HG03103 (cell line): Measurements from ENCODE around the gene PSMA8.
"Not testable (repeated sequence)": the region's sequence is repeated elsewhere in the genome, so short reads cannot be mapped to it uniquely, and the experiment has no call there.

Experiments used
- ATAC-seq: cut with Tn5 transposase; IDR thresholded peaks from one replicate; pipeline ENCODE4 v1.9.1; 2021; ENCODE audit warnings: low read depth; ENCODE audit not compliant: unreplicated experiment

Gene PSMA8

GRCh38 chr18:26167592-26167991 is 33.9 kb downstream of the PSMA8 start:
- peak; percentile 69 for ATAC-seq

GRCh38 chr18:26175481-26175880 is 41.8 kb downstream of the PSMA8 start:
- ATAC-seq = no peak

GRCh38 chr18:26176134-26176533 is 42.5 kb downstream of the PSMA8 start:
- no peak for ATAC-seq

GRCh38 chr18:26181343-26181826 is 47.7 kb downstream of the PSMA8 start:
- ATAC-seq = no peak

GRCh38 chr18:26183395-26184112 is 49.9 kb downstream of the PSMA8 start:
- no peak for ATAC-seq

GRCh38 chr18:26185267-26185666 is 51.6 kb downstream of the PSMA8 start:
- no peak for ATAC-seq

- peak; percentile 90 for ATAC-seq
These were observed 56.8 kb downstream of the PSMA8 start for GRCh38 chr18:26190506-26190905.

GRCh38 chr18:26192233-26192632 is 58.6 kb downstream of the PSMA8 start:
- ATAC-seq = no peak

GRCh38 chr18:26196605-26197004 is 62.9 kb downstream of the PSMA8 start:
- no peak for ATAC-seq

- not testable (repeated sequence) for ATAC-seq
These were observed 68.3 kb downstream of the PSMA8 start for GRCh38 chr18:26202001-26202400.

GRCh38 chr18:26205318-26205717 is 71.6 kb downstream of the PSMA8 start:
- ATAC-seq = no peak

GRCh38 chr18:26206488-26206887 is 72.8 kb downstream of the PSMA8 start:
- no peak for ATAC-seq

GRCh38 chr18:26207937-26208336 is 74.3 kb downstream of the PSMA8 start:
- ATAC-seq = no peak

- no peak for ATAC-seq
These were observed 75.3 kb downstream of the PSMA8 start for GRCh38 chr18:26208977-26209376.

- ATAC-seq = no peak
These were observed 76.5 kb downstream of the PSMA8 start for GRCh38 chr18:26210147-26210546.

GRCh38 chr18:26215247-26215970 is 81.7 kb downstream of the PSMA8 start:
- peak; percentile 96 for ATAC-seq

- no peak for ATAC-seq
These were observed 91.5 kb downstream of the PSMA8 start for GRCh38 chr18:26225022-26225693.

GRCh38 chr18:26225915-26226228 is 92.2 kb downstream of the PSMA8 start:
- ATAC-seq = no peak

GRCh38 chr18:26226229-26227050 is 92.8 kb downstream of the PSMA8 start, which contains the start of gene TAF4B:
Gene TAF4B (plus strand): TSS chr18:26226445. CDS start chr18:26226934, 489 bp downstream.
- ATAC-seq = peak; percentile 76

- ATAC-seq = peak; percentile 4
These were observed 93.5 kb downstream of the PSMA8 start for GRCh38 chr18:26227051-26227670.
